Mesendoderm (in vitro differentiated cells): Measurements from ENCODE around the gene SETD3.
A peak's percentile ranks its signal among the peaks of the same experiment; 100 is the strongest.

Source experiments
- DNase-seq: peaks from one replicate; pipeline ENCODE4 v3.0.0; 2013
- H2AK5ac ChIP-seq: 2 replicates; pipeline ENCODE4 v1.6.1; 2013; ENCODE audit warnings: low read length, inconsistent platforms
- H2BK120ac ChIP-seq: 2 replicates; pipeline ENCODE4 v1.6.1; 2013; ENCODE audit warnings: low read depth, mild to moderate bottlenecking, low read length, moderate library complexity, mixed read lengths
- H2BK15ac ChIP-seq: replicated peaks from 2 replicates; pipeline ENCODE4 v1.6.1; 2013; ENCODE audit warnings: low read depth, mild to moderate bottlenecking, moderate library complexity
- H2BK5ac ChIP-seq: 2 replicates; pipeline ENCODE4 v1.6.1; 2013; ENCODE audit warnings: low read length, inconsistent platforms
- H3K18ac ChIP-seq: 2 replicates; pipeline ENCODE4 v1.6.1; 2013; ENCODE audit warnings: mild to moderate bottlenecking, low read length, mixed read lengths
- H3K23ac ChIP-seq: one replicate; pipeline ENCODE4 v1.6.1; 2013; ENCODE audit warnings: low read length
- H3K27ac ChIP-seq: 2 replicates; pipeline ENCODE4 v1.5.1; 2013; ENCODE audit warnings: low read depth, mild to moderate bottlenecking, inconsistent platforms, low read length, moderate library complexity
- H3K27me3 ChIP-seq: 2 replicates; pipeline ENCODE4 v1.6.1; 2013; ENCODE audit warnings: low read length, control low read depth, mild to moderate bottlenecking, inconsistent platforms; ENCODE audit not compliant: insufficient read depth, poor library complexity
- H3K36me3 ChIP-seq: 2 replicates; pipeline ENCODE4 v1.6.1; 2013; ENCODE audit warnings: low read length, inconsistent platforms; ENCODE audit not compliant: control insufficient read depth, insufficient read depth
- H3K4ac ChIP-seq: one replicate; pipeline ENCODE4 v1.6.1; 2013; ENCODE audit warnings: low read depth, mild to moderate bottlenecking, low read length, moderate library complexity
- H3K4me1 ChIP-seq: 2 replicates; pipeline ENCODE4 v1.6.1; 2013; ENCODE audit warnings: low read depth, low read length, inconsistent platforms; ENCODE audit not compliant: control insufficient read depth
- H3K4me2 ChIP-seq: 2 replicates; pipeline ENCODE4 v1.6.1; 2013; ENCODE audit warnings: low read length
- H3K4me3 ChIP-seq: 2 replicates; pipeline ENCODE4 v1.5.1; 2013; ENCODE audit warnings: mild to moderate bottlenecking, low read length
- H3K56ac ChIP-seq: one replicate; pipeline ENCODE4 v1.6.1; 2013; ENCODE audit warnings: low read length
- H3K79me1 ChIP-seq: 2 replicates; pipeline ENCODE4 v1.6.1; 2013; ENCODE audit warnings: low read length, inconsistent platforms
- H3K79me2 ChIP-seq: 2 replicates; pipeline ENCODE4 v1.6.1; 2013; ENCODE audit warnings: mild to moderate bottlenecking, low read length; ENCODE audit not compliant: control insufficient read depth, insufficient read depth
- H3K9ac ChIP-seq: 2 replicates; pipeline ENCODE4 v1.6.1; 2013; ENCODE audit warnings: low read length, inconsistent platforms
- H4K5ac ChIP-seq: one replicate; pipeline ENCODE4 v1.6.1; 2013; ENCODE audit warnings: low read length
- H4K8ac ChIP-seq: one replicate; pipeline ENCODE4 v1.6.1; 2013; ENCODE audit warnings: low read depth, mild to moderate bottlenecking, control low read depth, low read length, moderate library complexity
- whole genome bisulfite sequencing: extraction: QIAGEN DNeasy Blood & Tissue Kit; methylation state at CpG from one replicate; pipeline ENCODE4 v1.1.7; 2013; ENCODE audit warnings: low lambda C conversion rate, missing lambda C conversion rate; ENCODE audit not compliant: insufficient coverage; ENCODE audit errors: extremely low coverage; 5-methylcytosine and 5-hydroxymethylcytosine counted together

Gene SETD3

DNA sequence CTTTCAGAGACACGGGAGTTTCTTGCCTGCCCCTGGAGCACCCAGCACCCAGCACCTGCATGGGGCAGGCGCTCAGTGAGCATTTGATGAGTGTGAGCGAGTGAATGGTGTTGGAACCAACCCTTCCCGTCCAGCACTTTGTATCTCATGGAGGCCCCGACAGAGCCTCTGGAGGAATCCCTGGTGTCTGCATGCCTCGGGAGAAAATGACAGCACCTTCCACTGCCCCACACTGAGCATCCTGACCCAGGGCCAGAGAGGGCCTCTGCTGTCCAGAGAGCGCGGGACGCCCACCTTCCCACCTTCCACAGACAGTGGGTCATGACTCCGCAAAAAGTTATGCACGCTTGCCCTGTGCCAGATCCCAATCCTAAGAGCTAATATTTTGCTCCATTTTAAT, 105.7 kb downstream of the SETD3 start:
- H4K8ac ChIP-seq: no peak overlapping the region
- H2BK120ac ChIP-seq: no peak overlapping the region
- H3K27me3 ChIP-seq: no peaks in the 10 kb centered on the region
- no peak overlapping the region for H3K56ac ChIP-seq
- no peak for DNase-seq
- no peaks in the 10 kb centered on the region for H3K79me2 ChIP-seq
- H2AK5ac ChIP-seq: no peak overlapping the region
- H3K4ac ChIP-seq: no peak overlapping the region
- H3K4me2 ChIP-seq: no peak overlapping the region
- no peak overlapping the region for H4K5ac ChIP-seq
- H3K79me1 ChIP-seq: no peaks in the 10 kb centered on the region
- H3K27ac ChIP-seq: no peak overlapping the region
- no peak overlapping the region for H2BK5ac ChIP-seq
- H3K23ac ChIP-seq: no peak overlapping the region
- H3K4me1 ChIP-seq: no peaks in the 10 kb centered on the region
- H3K9ac ChIP-seq: no peak overlapping the region
- no CpG with 5 or more reads among the region's 11 CpGs for WGBS
- H3K4me3 ChIP-seq: no peak overlapping the region
- no peak overlapping the region for H2BK15ac ChIP-seq
- H3K36me3 ChIP-seq: no peaks in the 10 kb centered on the region
- no peak overlapping the region for H3K18ac ChIP-seq

DNA sequence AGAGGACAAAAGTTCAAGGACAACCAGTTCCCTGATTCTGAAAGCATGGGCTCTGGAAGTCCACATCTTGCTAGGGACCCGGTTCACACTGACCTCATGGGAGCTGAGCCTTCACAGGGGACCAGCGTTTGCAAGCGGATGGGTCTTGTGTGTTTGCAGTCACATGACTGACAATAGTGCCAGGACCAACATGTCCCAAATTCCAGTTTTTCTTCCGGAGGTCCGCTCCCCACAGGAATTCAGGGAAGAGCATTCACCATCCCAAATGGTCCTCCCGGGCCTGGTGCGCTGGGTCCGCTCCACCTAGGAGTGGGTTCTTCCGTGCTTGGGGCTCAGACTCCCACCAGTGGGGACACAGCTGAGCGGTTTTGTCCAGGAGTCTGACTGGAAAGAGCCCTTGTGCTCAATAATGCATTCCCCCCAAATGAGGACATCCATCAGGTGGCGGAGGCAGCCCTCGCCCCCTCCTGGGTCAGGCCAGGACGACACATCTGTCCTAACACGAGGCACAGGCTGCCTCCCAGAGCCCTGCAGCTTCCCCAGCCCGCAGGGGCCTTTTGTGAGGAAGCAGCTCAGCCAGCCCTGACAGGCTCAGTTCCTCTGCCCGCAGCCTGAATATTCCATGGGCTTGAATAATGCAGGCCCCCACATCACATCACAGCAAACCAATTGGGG, 116.9 kb downstream of the SETD3 start:
- no peaks in the 10 kb centered on the region for H3K79me2 ChIP-seq
- H2BK5ac ChIP-seq: no peak overlapping the region
- no peak overlapping the region for H3K23ac ChIP-seq
- no peaks in the 10 kb centered on the region for H3K27me3 ChIP-seq
- no peak overlapping the region for H2BK15ac ChIP-seq
- H3K36me3 ChIP-seq: no peaks in the 10 kb centered on the region
- no peaks in the 10 kb centered on the region for H3K79me1 ChIP-seq
- no CpG with 5 or more reads among the region's 16 CpGs for WGBS
- H4K5ac ChIP-seq: no peak overlapping the region
- no peak overlapping the region for H2AK5ac ChIP-seq
- H3K27ac ChIP-seq: no peak overlapping the region
- no peak overlapping the region for H3K18ac ChIP-seq
- H4K8ac ChIP-seq: no peak overlapping the region
- H3K4me2 ChIP-seq: no peak overlapping the region
- no peak overlapping the region for H2BK120ac ChIP-seq
- no peak overlapping the region for H3K4ac ChIP-seq
- peak; percentile 65 for DNase-seq
- H3K9ac ChIP-seq: no peak overlapping the region
- no peak overlapping the region for H3K56ac ChIP-seq
- no peak overlapping the region for H3K4me3 ChIP-seq
- H3K4me1 ChIP-seq: no peaks in the 10 kb centered on the region

DNA sequence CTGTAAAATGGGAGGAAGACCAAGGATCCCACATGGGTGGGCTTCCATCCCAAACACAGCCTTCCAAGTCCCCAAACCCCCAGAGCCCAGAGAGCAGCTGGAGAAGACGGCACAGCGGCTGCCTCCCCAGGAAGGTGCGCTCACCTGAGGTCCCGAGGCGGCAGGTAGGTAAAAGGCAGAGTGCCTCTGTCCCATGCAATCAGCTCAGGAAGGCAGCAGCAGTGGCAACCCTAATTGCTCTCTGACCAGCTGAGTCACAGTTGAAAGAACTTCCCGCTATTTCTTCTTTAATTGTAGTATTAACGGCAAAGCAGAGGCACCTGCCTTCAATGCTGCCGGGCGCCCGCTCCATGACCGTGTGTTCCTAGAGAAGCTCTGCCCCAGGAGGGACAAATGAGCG, 117.6 kb downstream of the SETD3 start:
- Histone ChIP-seq H2BK120ac (no peak overlapping the region), H3K56ac (no peak overlapping the region), H2AK5ac (no peak overlapping the region), H3K23ac (no peak overlapping the region), H3K4me1 (no peaks in the 10 kb centered on the region), H3K9ac (no peak overlapping the region), H4K8ac (no peak overlapping the region), H3K27ac (no peak overlapping the region), H3K18ac (no peak overlapping the region), H3K4ac (no peak overlapping the region), H3K4me3 (no peak overlapping the region), H3K79me1 (no peaks in the 10 kb centered on the region), H2BK5ac (no peak overlapping the region), H3K79me2 (no peaks in the 10 kb centered on the region), H3K36me3 (no peaks in the 10 kb centered on the region), H2BK15ac (no peak overlapping the region), H3K27me3 (no peaks in the 10 kb centered on the region), H3K4me2 (no peak overlapping the region), H4K5ac (no peak overlapping the region)
- no CpG with 5 or more reads among the region's 12 CpGs for WGBS
- DNase-seq: no peak

DNA sequence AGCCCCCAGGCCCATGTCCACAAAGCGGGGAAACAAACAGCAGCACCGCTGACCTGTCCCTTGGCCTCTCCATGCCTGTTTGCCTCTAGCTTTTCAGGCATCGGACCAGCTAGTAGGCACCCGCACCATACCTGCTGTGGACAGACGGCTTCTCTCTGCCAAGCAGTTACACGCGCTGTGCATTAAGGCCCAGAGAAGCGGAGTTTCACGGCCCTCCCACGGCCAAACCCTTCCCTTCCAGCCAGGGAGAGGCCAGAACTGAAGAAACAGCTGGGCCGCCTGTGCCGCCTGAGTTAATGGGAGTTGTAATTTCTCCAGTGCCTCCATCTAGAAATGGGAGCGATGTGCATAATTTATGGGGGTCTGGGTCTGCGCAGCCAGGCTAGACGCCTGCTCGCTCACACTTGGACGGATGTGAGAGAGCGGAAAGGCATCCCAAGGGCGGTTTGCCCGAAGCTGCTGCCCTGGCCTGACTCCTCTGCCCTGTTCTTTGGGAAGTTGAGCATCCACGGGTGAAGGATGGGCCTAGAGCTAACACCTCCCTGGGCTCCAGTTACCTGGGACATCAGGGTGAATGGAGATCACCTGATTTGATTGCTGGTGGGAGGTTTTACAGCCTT, 119.0 kb downstream of the SETD3 start:
- H2AK5ac ChIP-seq: no peak overlapping the region
- H3K4me3 ChIP-seq: no peak overlapping the region
- H3K18ac ChIP-seq: no peak overlapping the region
- no peak overlapping the region for H3K4ac ChIP-seq
- H3K79me1 ChIP-seq: no peaks in the 10 kb centered on the region
- H2BK15ac ChIP-seq: no peak overlapping the region
- no peak overlapping the region for H2BK5ac ChIP-seq
- no peak overlapping the region for H3K23ac ChIP-seq
- H2BK120ac ChIP-seq: no peak overlapping the region
- no peak overlapping the region for H3K4me2 ChIP-seq
- H4K8ac ChIP-seq: no peak overlapping the region
- H4K5ac ChIP-seq: no peak overlapping the region
- no peaks in the 10 kb centered on the region for H3K27me3 ChIP-seq
- H3K4me1 ChIP-seq: no peaks in the 10 kb centered on the region
- H3K79me2 ChIP-seq: no peaks in the 10 kb centered on the region
- no peak overlapping the region for H3K56ac ChIP-seq
- H3K9ac ChIP-seq: no peak overlapping the region
- peak; percentile 28 for DNase-seq
- no CpG with 5 or more reads among the region's 21 CpGs for WGBS
- H3K36me3 ChIP-seq: no peaks in the 10 kb centered on the region
- no peak overlapping the region for H3K27ac ChIP-seq

DNA sequence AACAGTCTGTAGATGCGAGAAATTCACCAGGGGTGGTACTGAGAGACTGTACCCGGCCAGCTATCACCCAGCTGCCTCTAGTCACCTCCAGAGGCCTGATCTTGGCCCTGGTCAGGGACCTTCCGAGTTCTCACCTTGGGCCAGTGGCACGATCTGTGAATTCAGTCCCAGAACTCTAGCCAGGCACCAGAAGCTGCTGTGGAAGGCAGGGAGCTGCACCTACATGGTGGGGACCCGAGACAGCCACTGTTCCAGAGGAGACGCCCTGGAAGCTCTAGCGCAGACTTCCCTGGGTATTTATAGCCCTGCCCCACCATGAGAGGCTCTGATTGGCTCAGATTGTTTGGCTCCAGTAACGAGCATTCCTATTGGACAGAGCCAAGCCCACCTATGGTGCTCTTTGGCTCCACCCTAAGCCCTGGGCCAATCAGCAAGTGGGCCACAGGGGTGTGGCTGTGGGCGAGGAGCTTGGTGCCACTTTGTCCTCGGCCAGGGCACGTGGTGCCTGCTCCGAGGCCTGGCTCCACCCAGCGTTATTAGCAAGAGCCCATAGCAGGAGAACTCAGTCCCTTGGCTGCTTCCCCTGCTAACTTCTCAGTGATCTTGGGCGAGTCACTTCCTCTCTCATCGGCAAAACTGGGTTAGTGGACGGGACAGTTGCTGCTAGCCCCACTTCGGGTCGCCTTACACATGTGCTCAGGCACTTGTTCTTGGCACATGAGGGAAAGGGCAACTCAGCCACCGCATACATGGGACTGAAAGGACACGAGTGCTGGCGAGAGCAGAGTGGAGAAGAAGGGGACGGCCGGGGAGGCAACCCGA, 119.7 kb downstream of the SETD3 start:
- Histone ChIP-seq H3K79me1 (no peaks in the 10 kb centered on the region), H3K27me3 (no peaks in the 10 kb centered on the region), H3K4me1 (no peaks in the 10 kb centered on the region), H3K9ac (no peak overlapping the region), H3K4me2 (no peak overlapping the region), H3K4ac (no peak overlapping the region), H2BK15ac (no peak overlapping the region), H2BK120ac (no peak overlapping the region), H3K4me3 (no peak overlapping the region), H3K56ac (no peak overlapping the region), H3K23ac (no peak overlapping the region), H4K8ac (no peak overlapping the region), H3K79me2 (no peaks in the 10 kb centered on the region), H2AK5ac (no peak overlapping the region), H3K18ac (no peak overlapping the region), H4K5ac (no peak overlapping the region), H3K36me3 (no peaks in the 10 kb centered on the region), H3K27ac (no peak overlapping the region), H2BK5ac (no peak overlapping the region)
- peak; percentile 48 for DNase-seq
- WGBS: no CpG with 5 or more reads among the region's 24 CpGs
